A673 (cell line): Measurements from ENCODE around the gene DHX34. TPM values are rescaled to one million over a fixed set of nuclear protein-coding genes. Genes with fewer than 3 reads are reported as not detected.

Experiments
- BruUV-seq: library from RNA; stranded (reverse); fragments of 400-500 nt; replicated peaks from 2 replicates; lab custom pipeline; 2021; lab: Mats Ljungman, UMichigan
- CTCF ChIA-PET: fragments of 300-600 bp; sonication (Branson Sonifier 250); formaldehyde crosslinking; loops from one replicate; lab custom pipeline; 2022; ENCODE audit warnings: antibody characterized with exemption; lab: Charles Lee
- POLR2A ChIA-PET: fragments of 300-600 bp; sonication (Branson Sonifier 250); formaldehyde crosslinking; loops from one replicate; lab custom pipeline; 2022; ENCODE audit warnings: antibody characterized with exemption; ENCODE audit not compliant: low non-redundant PET; lab: Charles Lee
- DNase-seq: peaks from one replicate; pipeline ENCODE4 v3.0.0-alpha.2; 2015; ENCODE audit warnings: low spot score
- H3K27ac ChIP-seq: fragments of 200-600 bp; sonication (generic); 2 replicates; pipeline ENCODE4 v1.5.1; 2016; ENCODE audit warnings: mixed run types, low read depth, mild to moderate bottlenecking, mixed read lengths, antibody characterized with exemption, low read length; ENCODE audit not compliant: poor library complexity, severe bottlenecking
- H3K27me3 ChIP-seq: fragments of 200-600 bp; sonication (generic); replicated peaks from 2 replicates; pipeline ENCODE4 v1.6.1; 2017; ENCODE audit warnings: mixed run types, low read depth, mild to moderate bottlenecking, mixed read lengths, antibody characterized with exemption, low read length; ENCODE audit not compliant: insufficient read depth, poor library complexity
- H3K36me3 ChIP-seq: fragments of 200-600 bp; sonication (generic); 2 replicates; pipeline ENCODE4 v1.6.1; 2016; ENCODE audit warnings: mixed run types, mild to moderate bottlenecking, mixed read lengths, antibody characterized with exemption, low read length; ENCODE audit not compliant: insufficient read depth, poor library complexity, severe bottlenecking
- H3K4me1 ChIP-seq: fragments of 200-600 bp; sonication (generic); 2 replicates; pipeline ENCODE4 v1.6.1; 2017; ENCODE audit warnings: mixed run types, mild to moderate bottlenecking, mixed read lengths, antibody characterized with exemption, low read length; ENCODE audit not compliant: insufficient read depth, poor library complexity, severe bottlenecking
- H3K4me3 ChIP-seq: fragments of 200-600 bp; sonication (generic); 2 replicates; pipeline ENCODE4 v1.5.1; 2016; ENCODE audit warnings: low read depth, mixed run types, mild to moderate bottlenecking, mixed read lengths, low read length; ENCODE audit not compliant: poor library complexity, severe bottlenecking
- H3K9me3 ChIP-seq: fragments of 200-600 bp; sonication (generic); 2 replicates; pipeline ENCODE4 v1.6.1; 2016; ENCODE audit warnings: mixed run types, low read depth, mild to moderate bottlenecking, mixed read lengths, antibody characterized with exemption, low read length; ENCODE audit not compliant: poor library complexity, severe bottlenecking
- EZH2 ChIP-seq: fragments of 200-600 bp; sonication (generic); IDR thresholded peaks from 2 replicates; pipeline ENCODE4 v1.6.1; 2017; ENCODE audit warnings: borderline replicate concordance, low read depth, mild to moderate bottlenecking, mixed read lengths, antibody characterized with exemption, low read length; ENCODE audit not compliant: poor library complexity, severe bottlenecking
- intact Hi-C: fragments of 100-400 bp; cut with micrococcal nuclease; formaldehyde crosslinking; loops from one replicate; pipeline ENCODE4 v1.10.0; 2022; ENCODE audit not compliant: unreplicated experiment
- total RNA-seq: library from RNA; stranded (reverse); gene quantifications from 2 replicates; pipeline ENCODE4 v1.2.3, GENCODE V29; 2021
- TF ChIP-seq, protein P1 (sequence below): fragments of 300-800, 200-600 bp; sonication (generic); conservative IDR thresholded peaks from 2 replicates; pipeline ENCODE4 v1.5.1; 2017; ENCODE audit warnings: low read depth, mild to moderate bottlenecking, antibody characterized with exemption, low read length, moderate library complexity, mixed read lengths

The DHX34 gene
- total RNA-seq, 1 experiment from 2014 or later, result 29.6 TPM

DNA sequence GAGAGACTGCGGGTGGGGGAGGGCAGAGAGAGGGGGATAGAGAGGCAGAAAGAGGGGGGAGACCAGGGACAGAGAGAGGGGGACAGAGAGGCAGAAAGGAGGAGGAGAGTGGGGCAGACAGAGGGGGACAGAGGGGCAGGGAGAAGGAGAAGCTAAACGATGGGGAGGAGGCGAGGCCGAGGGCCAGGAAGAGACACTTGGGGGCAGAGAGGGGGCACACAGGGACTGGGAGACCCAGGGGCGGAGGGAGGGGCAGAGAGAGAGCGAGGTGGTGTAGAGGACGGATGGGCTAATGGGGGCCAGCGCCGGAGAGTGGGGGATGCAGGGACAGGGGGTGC lies 69.5 kb downstream of the DHX34 start:
- peaks cover 24% of the 10 kb centered on the region for H3K27me3 ChIP-seq

DNA sequence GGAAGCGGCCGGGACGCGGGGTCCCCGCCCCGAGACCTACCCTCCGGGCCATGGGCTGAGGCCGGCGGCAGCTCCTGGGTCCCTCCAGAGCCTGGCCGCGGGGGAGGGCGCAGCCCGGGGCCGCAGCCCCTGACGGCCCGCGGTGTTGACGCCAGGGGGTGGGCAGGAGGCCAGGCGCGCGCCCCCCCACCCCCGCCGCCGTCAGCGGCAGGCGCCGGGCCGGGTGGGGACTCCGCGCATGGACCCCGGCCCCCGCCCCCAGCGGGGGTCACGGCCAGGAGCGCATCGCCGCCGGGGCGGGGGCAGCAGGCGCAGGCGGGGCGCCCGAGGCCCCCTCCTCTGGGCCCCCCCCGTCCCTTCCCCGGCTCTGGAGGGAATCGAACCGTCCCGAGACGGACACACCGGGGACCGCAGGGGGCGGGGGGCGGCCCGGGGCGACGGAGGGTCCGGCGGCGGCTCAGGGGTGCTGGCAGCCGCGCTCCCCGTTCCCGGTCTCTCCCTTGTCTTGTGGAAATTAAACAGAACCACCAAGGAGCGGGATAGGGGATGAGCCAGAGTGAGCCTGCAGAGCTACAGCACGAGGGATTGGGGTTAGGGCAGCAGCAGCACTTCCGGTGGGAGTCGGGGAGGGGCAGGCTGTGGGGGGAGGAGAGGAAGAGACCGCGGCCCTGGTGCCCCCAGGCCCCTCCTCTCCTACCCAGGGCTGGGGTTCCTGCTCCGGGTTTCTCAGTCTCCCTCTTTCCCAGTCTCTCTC lies 70.1 kb downstream of the DHX34 start, which contains the start of gene MEIS3:
Gene MEIS3 (minus strand): TSS at position 498 of the 754 bp plus-strand sequence. CDS start 446 bp downstream, at position 52.
- CTCF ChIA-PET, result no interaction called here
- BruUV-seq, result no TSS peak
- Histone ChIP-seq H3K36me3 (no peaks in the 10 kb centered on the region), H3K4me1 (peaks cover 34% of the 10 kb centered on the region), H3K27ac (no peak within 1 kb of the TSS), H3K9me3 (no peaks in the 10 kb centered on the region), H3K27me3 (peaks cover 25% of the 10 kb centered on the region), H3K4me3 (peak within 1 kb of the TSS; percentile 52)
- TF ChIP-seq, protein P1, sequence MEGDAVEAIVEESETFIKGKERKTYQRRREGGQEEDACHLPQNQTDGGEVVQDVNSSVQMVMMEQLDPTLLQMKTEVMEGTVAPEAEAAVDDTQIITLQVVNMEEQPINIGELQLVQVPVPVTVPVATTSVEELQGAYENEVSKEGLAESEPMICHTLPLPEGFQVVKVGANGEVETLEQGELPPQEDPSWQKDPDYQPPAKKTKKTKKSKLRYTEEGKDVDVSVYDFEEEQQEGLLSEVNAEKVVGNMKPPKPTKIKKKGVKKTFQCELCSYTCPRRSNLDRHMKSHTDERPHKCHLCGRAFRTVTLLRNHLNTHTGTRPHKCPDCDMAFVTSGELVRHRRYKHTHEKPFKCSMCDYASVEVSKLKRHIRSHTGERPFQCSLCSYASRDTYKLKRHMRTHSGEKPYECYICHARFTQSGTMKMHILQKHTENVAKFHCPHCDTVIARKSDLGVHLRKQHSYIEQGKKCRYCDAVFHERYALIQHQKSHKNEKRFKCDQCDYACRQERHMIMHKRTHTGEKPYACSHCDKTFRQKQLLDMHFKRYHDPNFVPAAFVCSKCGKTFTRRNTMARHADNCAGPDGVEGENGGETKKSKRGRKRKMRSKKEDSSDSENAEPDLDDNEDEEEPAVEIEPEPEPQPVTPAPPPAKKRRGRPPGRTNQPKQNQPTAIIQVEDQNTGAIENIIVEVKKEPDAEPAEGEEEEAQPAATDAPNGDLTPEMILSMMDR, result no peak
- intact Hi-C loops, result no loop called here
- POLR2A ChIA-PET, result no interaction called here
- DNase-seq, result peak; percentile 20

More for the DNA sequence above, 69.5 kb downstream of the DHX34 start:
- Histone ChIP-seq H3K27ac (no peak overlapping the region), H3K4me3 (peak overlapping the region; percentile 52), H3K36me3 (no peaks in the 10 kb centered on the region), H3K4me1 (peaks cover 34% of the 10 kb centered on the region), H3K9me3 (no peaks in the 10 kb centered on the region)
- intact Hi-C loops, result no loop called here
- no peak for DNase-seq
- CTCF ChIA-PET, result interaction anchor here (0.6 kb wide), 1 partner anchor 384 kb away, joined by 11 read pairs; no protein-coding TSS in a partner anchor
- POLR2A ChIA-PET, result no interaction called here
- TF ChIP-seq EZH2, result no peak
- TF ChIP-seq, protein P1, result no peak
- BruUV-seq, result no TSS peak

DNA sequence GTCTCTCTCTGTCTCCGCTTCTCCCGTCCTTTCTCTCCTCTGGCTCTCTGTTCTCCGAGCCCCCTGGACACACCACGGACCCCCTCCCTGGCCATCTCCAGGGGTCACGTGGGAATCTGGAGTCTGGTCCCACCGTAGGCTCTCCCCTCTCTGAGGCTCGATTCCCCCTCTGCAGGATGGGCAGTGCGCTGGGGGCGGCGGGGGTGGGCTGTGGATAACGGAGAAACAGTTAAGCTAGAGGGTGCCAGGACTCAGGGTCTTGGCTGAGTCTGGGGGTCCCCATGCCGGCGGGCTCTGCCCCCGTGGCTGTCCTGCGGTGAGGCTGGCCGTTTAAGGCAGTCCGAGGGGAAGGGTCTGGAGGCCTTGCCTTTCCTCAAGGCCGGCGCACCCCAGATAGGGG lies 70.7 kb downstream of the DHX34 start:
- TF ChIP-seq, protein P1, result no peak
- Histone ChIP-seq H3K27me3 (peaks cover 25% of the 10 kb centered on the region), H3K4me3 (no peak overlapping the region), H3K36me3 (no peaks in the 10 kb centered on the region), H3K27ac (no peak overlapping the region), H3K9me3 (no peaks in the 10 kb centered on the region), H3K4me1 (peaks cover 34% of the 10 kb centered on the region)
- POLR2A ChIA-PET, result no interaction called here
- no peak for DNase-seq
- intact Hi-C loops, result no loop called here
- BruUV-seq, result no TSS peak
- CTCF ChIA-PET, result no interaction called here
